Colonic mucosa (tissue), 4 donors: Measurements from ENCODE around the gene TSPAN16. TPM values are rescaled to one million over a fixed set of nuclear protein-coding genes. Genes with fewer than 3 reads are reported as not detected.
"Not testable (repeated sequence)": the region's sequence is repeated elsewhere in the genome, so short reads cannot be mapped to it uniquely, and the experiment has no call there.

Experiments
- DNase-seq: peaks from one replicate; pipeline ENCODE4 v3.0.0-alpha.2; 2020
- H3K27ac ChIP-seq: fragments of 200-600 bp; one replicate; pipeline ENCODE4 v1.8.0; 2021
- H3K27me3 ChIP-seq: fragments of 200-600 bp; one replicate; pipeline ENCODE4 v1.8.0; 2021
- H3K36me3 ChIP-seq: fragments of 200-600 bp; one replicate; pipeline ENCODE4 v1.8.0; 2021
- H3K4me1 ChIP-seq: fragments of 200-600 bp; one replicate; pipeline ENCODE4 v1.8.0; 2021; ENCODE audit warnings: mild to moderate bottlenecking
- H3K4me3 ChIP-seq: fragments of 200-600 bp; one replicate; pipeline ENCODE4 v1.8.0; 2021
- H3K9ac ChIP-seq, 2 donors: one replicate each; pipeline ENCODE4 v1.7.0; 2013; ENCODE audit warnings: control low read depth in 2 of 2, low read depth in 2 of 2, low read length in 2 of 2
- H3K9me3 ChIP-seq: fragments of 200-600 bp; one replicate; pipeline ENCODE4 v1.8.0; 2021
- intact Hi-C: fragments of 100-400 bp; cut with DNase I; formaldehyde crosslinking; loops from one replicate; pipeline ENCODE4 v1.14.1; 2022
- total RNA-seq, 2 donors: library from RNA; stranded (reverse); fragmentation: NEBNext Ultra II Directional in 1 of 2; extraction: Animal tissue kit (Norgen Biotek cat#: 25700) in 1 of 2; gene quantifications; one replicate each; pipeline ENCODE4 v1.2.1, GENCODE V29; 2021
- TF ChIP-seq, protein P1 (sequence below): fragments of 200-600 bp; IDR thresholded peaks from one replicate; pipeline ENCODE4 v1.8.0; 2022; ENCODE audit warnings: antibody characterized with exemption, mild to moderate bottlenecking
- donor health status: healthy.
- donor health status: DM: no; HTN: no; CAD: no.
- donor health status: DM: no; HTN: no; CAD: no.

Gene TSPAN16
- total RNA-seq, 2 donors from 2014 or later, result not detected

DNA sequence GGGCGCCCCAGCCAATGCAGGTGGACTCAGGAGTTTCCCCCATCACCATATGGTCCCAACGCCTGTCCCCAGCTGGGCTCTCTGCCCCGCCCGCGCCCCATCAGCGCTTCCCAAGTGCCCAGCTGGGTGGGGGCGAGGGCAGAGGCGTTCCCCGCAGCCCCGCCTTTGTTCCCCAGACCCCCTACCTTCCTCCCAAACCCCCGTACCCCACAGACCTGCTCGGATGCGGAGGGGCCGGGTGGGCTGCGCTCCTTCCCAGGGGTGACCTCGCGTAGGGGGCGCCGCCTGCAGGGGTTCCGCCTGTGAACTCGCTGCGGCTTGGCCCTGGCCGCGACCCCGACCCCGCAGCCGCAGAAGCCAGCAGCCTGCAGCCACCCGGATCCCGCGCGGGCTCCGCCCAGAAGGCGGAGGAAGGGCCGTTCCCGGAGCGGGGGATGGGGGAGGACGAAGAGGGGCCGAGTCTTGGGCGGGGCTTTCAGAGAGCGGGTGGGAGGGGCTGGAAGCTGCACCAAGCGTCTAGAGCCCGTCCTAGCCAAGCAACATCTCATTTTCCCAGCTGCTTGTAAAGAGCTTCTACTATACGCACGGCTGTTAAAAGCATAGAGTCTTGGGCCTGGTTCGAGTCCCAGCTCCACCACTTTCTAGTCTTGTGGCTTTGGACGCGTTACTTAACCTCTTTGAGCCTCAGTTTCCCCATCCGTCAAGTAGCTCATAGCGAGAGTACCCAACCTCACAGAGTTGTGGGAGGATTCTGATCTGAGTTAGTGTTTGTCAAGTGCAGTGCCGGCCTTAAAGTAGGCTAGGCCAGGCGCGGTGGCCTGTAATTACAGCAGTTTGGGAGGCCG, 43.5 kb downstream of the TSPAN16 start, which contains the start of gene RAB3D:
Gene RAB3D, minus strand, starts transcription at position 404 of the 845 bp plus-strand sequence. CDS start 2,258 bp downstream, outside the sequence.
- DNase-seq, result peak; percentile 97
- Histone ChIP-seq H3K27me3 (no peaks in the 10 kb centered on the region), H3K27ac (peak within 1 kb of the TSS; percentile 60), H3K36me3 (no peaks in the 10 kb centered on the region), H3K9ac (peak within 1 kb of the TSS; percentile 75 to 79), H3K9me3 (no peaks in the 10 kb centered on the region), H3K4me1 (peaks cover 6% of the 10 kb centered on the region), H3K4me3 (peak within 1 kb of the TSS; percentile 65)
- TF ChIP-seq, protein P1, sequence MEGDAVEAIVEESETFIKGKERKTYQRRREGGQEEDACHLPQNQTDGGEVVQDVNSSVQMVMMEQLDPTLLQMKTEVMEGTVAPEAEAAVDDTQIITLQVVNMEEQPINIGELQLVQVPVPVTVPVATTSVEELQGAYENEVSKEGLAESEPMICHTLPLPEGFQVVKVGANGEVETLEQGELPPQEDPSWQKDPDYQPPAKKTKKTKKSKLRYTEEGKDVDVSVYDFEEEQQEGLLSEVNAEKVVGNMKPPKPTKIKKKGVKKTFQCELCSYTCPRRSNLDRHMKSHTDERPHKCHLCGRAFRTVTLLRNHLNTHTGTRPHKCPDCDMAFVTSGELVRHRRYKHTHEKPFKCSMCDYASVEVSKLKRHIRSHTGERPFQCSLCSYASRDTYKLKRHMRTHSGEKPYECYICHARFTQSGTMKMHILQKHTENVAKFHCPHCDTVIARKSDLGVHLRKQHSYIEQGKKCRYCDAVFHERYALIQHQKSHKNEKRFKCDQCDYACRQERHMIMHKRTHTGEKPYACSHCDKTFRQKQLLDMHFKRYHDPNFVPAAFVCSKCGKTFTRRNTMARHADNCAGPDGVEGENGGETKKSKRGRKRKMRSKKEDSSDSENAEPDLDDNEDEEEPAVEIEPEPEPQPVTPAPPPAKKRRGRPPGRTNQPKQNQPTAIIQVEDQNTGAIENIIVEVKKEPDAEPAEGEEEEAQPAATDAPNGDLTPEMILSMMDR, result no peak
- intact Hi-C loops, result no loop called here

DNA sequence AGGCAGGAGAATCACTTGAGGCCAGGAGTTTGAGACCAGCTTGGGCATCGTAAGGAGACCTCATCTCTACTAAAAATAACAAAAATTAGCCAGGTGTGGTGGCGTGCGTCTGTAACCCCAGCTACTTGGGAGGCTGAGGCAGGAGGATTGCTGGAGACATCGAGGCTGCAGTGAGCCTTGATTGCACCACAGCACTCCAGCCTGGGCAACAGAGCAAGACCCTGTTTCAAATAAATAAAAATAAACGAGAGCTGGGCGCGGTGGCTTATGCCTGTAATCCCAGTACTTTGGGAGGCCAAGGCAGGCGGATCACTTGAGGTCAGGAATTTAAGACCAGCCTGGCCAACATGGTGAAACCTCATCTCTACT, 44.1 kb downstream of the TSPAN16 start:
- H3K27me3 ChIP-seq, intact Hi-C loops, H3K4me1 ChIP-seq, H3K4me3 ChIP-seq, DNase-seq, H3K36me3 ChIP-seq, H3K9me3 ChIP-seq: not testable (repeated sequence)
- Histone ChIP-seq H3K27ac (peak overlapping the region; percentile 15), H3K9ac (peak overlapping the region; percentile 47 to 79)

DNA sequence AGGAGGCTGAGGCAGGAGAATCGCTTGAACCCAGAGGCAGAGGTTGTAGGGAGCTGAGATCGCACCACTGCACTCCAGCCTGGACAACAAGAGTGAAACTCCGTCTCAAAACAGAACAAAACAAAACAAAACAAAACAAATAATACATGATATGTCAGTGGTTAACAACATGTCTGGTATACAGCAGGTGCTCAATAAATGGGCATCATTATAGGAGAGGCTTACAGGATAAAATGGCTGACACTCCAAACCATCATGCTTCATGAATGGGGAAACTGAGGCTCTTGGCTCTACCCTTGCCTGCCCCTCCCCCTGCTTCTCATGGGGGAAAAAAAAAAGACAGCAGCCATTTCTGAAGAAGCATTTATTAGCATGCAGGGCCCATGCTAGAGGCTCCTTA, 46.5 kb downstream of the TSPAN16 start:
- no peaks in the 10 kb centered on the region for H3K9me3 ChIP-seq
- H3K36me3 ChIP-seq, result no peaks in the 10 kb centered on the region
- DNase-seq, result no peak
- no peak overlapping the region for H3K9ac ChIP-seq
- TF ChIP-seq, protein P1, result no peak
- H3K4me3 ChIP-seq, result no peak overlapping the region
- no peak overlapping the region for H3K27ac ChIP-seq
- peaks cover 6% of the 10 kb centered on the region for H3K4me1 ChIP-seq
- intact Hi-C loops, result no loop called here
- H3K27me3 ChIP-seq, result no peaks in the 10 kb centered on the region

GRCh38 chr19:11345122-11345803, 49.3 kb downstream of the TSPAN16 start:
- Histone ChIP-seq H3K36me3 (no peaks in the 10 kb centered on the region), H3K4me1 (no peaks in the 10 kb centered on the region), H3K9me3 (no peaks in the 10 kb centered on the region), H3K9ac (peak overlapping the region; percentile 58 to 76), H3K27ac (peak overlapping the region; percentile 83), H3K27me3 (no peaks in the 10 kb centered on the region), H3K4me3 (peak overlapping the region; percentile 73)
- intact Hi-C loops, result no loop called here
- TF ChIP-seq, protein P1, result no peak
- DNase-seq, result peak; percentile 40

DNA sequence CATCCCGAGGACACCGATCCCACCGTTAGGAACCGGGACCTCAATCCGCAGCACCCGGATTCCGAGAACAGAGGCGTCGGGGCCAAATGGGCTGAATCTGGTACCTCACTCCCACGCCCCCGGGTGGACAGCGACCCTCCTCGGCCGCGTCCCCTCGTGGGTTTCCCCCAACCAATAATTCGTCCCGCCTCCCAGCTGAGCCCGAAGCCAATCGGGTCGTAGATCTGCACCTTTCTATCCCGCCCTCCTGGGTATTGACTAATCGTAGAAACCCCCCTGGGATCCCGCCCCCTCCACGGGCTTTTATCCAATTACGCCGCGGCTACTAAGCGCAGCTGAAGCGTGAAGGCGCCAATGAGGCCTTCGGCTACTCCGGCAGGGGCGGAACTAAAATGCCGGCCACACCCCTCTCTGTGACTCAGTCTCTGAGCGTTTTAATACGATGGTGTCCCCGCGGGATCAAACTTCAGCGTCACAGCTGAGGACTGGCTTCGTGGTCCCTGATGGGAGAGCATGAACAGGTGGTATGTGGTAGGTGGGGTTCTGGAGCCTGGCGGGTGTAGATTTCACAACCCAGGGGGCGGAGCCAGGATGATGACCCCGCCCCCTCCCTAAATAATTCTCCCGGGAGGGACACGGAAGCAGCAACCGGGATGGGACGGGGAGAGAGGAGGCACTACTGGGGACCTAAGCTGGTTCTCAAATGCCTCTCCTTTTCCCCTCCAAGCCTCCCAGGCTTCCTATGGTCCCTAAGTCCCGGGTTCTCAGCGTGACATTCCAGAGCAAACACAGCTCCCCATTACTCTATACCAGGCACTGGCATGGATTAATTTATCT, 50.4 kb downstream of the TSPAN16 start, which contains the start of the genes CCDC159 and TMEM205:
Gene CCDC159, plus strand, starts transcription at position 416 of the 837 bp plus-strand sequence. Its CDS starts 88 bp downstream, at position 504.
Gene TMEM205, minus strand, starts transcription at position 165 of the 837 bp plus-strand sequence. CDS start 649 bp downstream, outside the sequence.
- Histone ChIP-seq H3K4me3 (peak within 1 kb of the TSS; percentile 73), H3K27ac (peak within 1 kb of the TSS; percentile 83), H3K4me1 (no peaks in the 10 kb centered on the region), H3K36me3 (no peaks in the 10 kb centered on the region), H3K27me3 (no peaks in the 10 kb centered on the region), H3K9me3 (no peaks in the 10 kb centered on the region), H3K9ac (peak within 1 kb of the TSS; percentile 75 to 76)
- intact Hi-C loops, result no loop called here
- TF ChIP-seq, protein P1, result no peak
- peak; percentile 99 for DNase-seq
